PC-9 (cell line): ENCODE data around the gene PRRC2B.

Source experiments
- EZH2 ChIP-seq: fragments of 200-600 bp; sonication (generic); IDR thresholded peaks from 2 replicates; pipeline ENCODE4 v1.8.0; 2017; ENCODE audit warnings: antibody characterized with exemption, low read depth
- TF ChIP-seq, protein P1 (sequence below): fragments of 200-600 bp; sonication (generic); conservative IDR thresholded peaks from 2 replicates; pipeline ENCODE4 v1.6.1; 2017; ENCODE audit warnings: mixed run types, antibody characterized with exemption, mild to moderate bottlenecking, moderate library complexity

DNA sequence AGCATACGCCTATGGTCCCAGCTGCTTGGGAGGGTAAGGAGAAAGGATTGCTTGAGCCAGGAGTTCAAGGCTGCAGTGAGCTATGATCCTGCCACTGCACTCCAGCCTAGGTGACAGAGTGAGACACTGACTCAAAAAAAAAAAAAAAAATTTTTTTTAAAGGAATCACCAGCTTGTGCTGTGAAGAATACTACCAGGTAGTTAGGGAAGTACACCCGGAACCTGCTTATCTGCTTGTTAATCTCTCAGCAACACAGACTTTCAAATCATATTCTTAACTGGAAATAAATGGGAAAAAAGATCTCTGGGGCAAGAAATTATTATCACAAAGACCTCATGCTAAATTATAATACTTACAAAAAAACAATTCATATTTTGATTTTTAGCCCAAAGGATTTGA lies 26.4 kb upstream of the PRRC2B start:
- TF ChIP-seq, protein P1, sequence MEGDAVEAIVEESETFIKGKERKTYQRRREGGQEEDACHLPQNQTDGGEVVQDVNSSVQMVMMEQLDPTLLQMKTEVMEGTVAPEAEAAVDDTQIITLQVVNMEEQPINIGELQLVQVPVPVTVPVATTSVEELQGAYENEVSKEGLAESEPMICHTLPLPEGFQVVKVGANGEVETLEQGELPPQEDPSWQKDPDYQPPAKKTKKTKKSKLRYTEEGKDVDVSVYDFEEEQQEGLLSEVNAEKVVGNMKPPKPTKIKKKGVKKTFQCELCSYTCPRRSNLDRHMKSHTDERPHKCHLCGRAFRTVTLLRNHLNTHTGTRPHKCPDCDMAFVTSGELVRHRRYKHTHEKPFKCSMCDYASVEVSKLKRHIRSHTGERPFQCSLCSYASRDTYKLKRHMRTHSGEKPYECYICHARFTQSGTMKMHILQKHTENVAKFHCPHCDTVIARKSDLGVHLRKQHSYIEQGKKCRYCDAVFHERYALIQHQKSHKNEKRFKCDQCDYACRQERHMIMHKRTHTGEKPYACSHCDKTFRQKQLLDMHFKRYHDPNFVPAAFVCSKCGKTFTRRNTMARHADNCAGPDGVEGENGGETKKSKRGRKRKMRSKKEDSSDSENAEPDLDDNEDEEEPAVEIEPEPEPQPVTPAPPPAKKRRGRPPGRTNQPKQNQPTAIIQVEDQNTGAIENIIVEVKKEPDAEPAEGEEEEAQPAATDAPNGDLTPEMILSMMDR, result no peak
- TF ChIP-seq EZH2, result no peak
